GM18520 (cell line): ENCODE data around the gene SMIM31.

ENCODE experiments used
- ATAC-seq: cut with Tn5 transposase; IDR thresholded peaks from one replicate; pipeline ENCODE4 v1.9.1; 2021; ENCODE audit not compliant: unreplicated experiment

Gene SMIM31

GRCh38 chr4:164780839-164781238, 26.9 kb downstream of the SMIM31 start:
- ATAC-seq, result no peak

GRCh38 chr4:164783976-164784375, 30.0 kb downstream of the SMIM31 start:
- ATAC-seq, result no peak

GRCh38 chr4:164789047-164789446, 35.1 kb downstream of the SMIM31 start:
- no peak for ATAC-seq

- no peak for ATAC-seq
These were observed 36.3 kb downstream of the SMIM31 start for GRCh38 chr4:164790249-164790648.

- no peak for ATAC-seq
These were observed 45.5 kb downstream of the SMIM31 start for GRCh38 chr4:164799410-164799809.

- no peak for ATAC-seq
These were observed 46.9 kb downstream of the SMIM31 start for GRCh38 chr4:164800786-164801185.

GRCh38 chr4:164802301-164802901, 48.5 kb downstream of the SMIM31 start:
- no peak for ATAC-seq

- no peak for ATAC-seq
These were observed 49.8 kb downstream of the SMIM31 start for GRCh38 chr4:164803702-164804101.

- no peak for ATAC-seq
These were observed 53.7 kb downstream of the SMIM31 start for GRCh38 chr4:164807611-164808010.

- no peak for ATAC-seq
These were observed 59.6 kb downstream of the SMIM31 start for GRCh38 chr4:164813554-164813953.

GRCh38 chr4:164815711-164816110, 61.8 kb downstream of the SMIM31 start:
- no peak for ATAC-seq

- ATAC-seq, result no peak
These were observed 65.4 kb downstream of the SMIM31 start for GRCh38 chr4:164819366-164819765.

- ATAC-seq, result no peak
These were observed 67.8 kb downstream of the SMIM31 start for GRCh38 chr4:164821711-164822110.

GRCh38 chr4:164824581-164824980, 70.7 kb downstream of the SMIM31 start:
- ATAC-seq, result no peak

GRCh38 chr4:164828955-164829354, 75.0 kb downstream of the SMIM31 start:
- no peak for ATAC-seq

GRCh38 chr4:164846566-164846965, 92.6 kb downstream of the SMIM31 start:
- no peak for ATAC-seq

- no peak for ATAC-seq
These were observed 93.1 kb downstream of the SMIM31 start for GRCh38 chr4:164847016-164847415.

- ATAC-seq, result no peak
These were observed 94.2 kb downstream of the SMIM31 start for GRCh38 chr4:164847967-164848649.
